Measurements from ENCODE around the gene CACHD1.

CACHD1 gene

GRCh38 chr1:64543831-64544230 lies 73.9 kb downstream of the CACHD1 start:
- TF ChIP-seq EZH2phosphoT487 (IDR thresholded peaks at IDR 0.05; ENCODE audit: low read depth) (no peak), CTCF (IDR thresholded peaks at IDR 0.05; ENCODE audit: low read depth, low read length) (no peak)
- Histone ChIP-seq H3K9ac (ENCODE audit: low read length) (no peak overlapping the region), H3K4me1 (ENCODE audit: low read length) (no peaks in the 10 kb centered on the region), H3K4me2 (ENCODE audit: low read length) (no peak overlapping the region), H3K79me2 (ENCODE audit: low read length) (no peaks in the 10 kb centered on the region), H3K27ac (ENCODE audit: low read length) (no peak overlapping the region), H3K9me3 (ENCODE audit: insufficient read depth, low read length) (no peaks in the 10 kb centered on the region), H3K36me3 (replicated peaks; ENCODE audit: low read depth, low read length) (no peaks in the 10 kb centered on the region), H3K27me3 (ENCODE audit: low read depth, low read length) (no peaks in the 10 kb centered on the region), H2AFZ (ENCODE audit: low read depth, low read length) (no peak overlapping the region), H3K4me3 (ENCODE audit: low read length) (no peak overlapping the region), H4K20me1 (ENCODE audit: insufficient read depth, low read length) (no peaks in the 10 kb centered on the region)

- Histone ChIP-seq H3K79me2 (ENCODE audit: low read length) (no peaks in the 10 kb centered on the region), H2AFZ (ENCODE audit: low read depth, low read length) (no peak overlapping the region), H3K4me3 (ENCODE audit: low read length) (no peak overlapping the region), H3K27ac (ENCODE audit: low read length) (no peak overlapping the region), H4K20me1 (ENCODE audit: insufficient read depth, low read length) (no peaks in the 10 kb centered on the region), H3K4me1 (ENCODE audit: low read length) (no peaks in the 10 kb centered on the region), H3K27me3 (ENCODE audit: low read depth, low read length) (no peaks in the 10 kb centered on the region), H3K9me3 (ENCODE audit: insufficient read depth, low read length) (no peaks in the 10 kb centered on the region), H3K4me2 (ENCODE audit: low read length) (no peak overlapping the region), H3K36me3 (replicated peaks; ENCODE audit: low read depth, low read length) (no peaks in the 10 kb centered on the region), H3K9ac (ENCODE audit: low read length) (no peak overlapping the region)
- no peak for TF ChIP-seq CTCF (IDR thresholded peaks at IDR 0.05; ENCODE audit: low read depth, low read length)
- TF ChIP-seq EZH2phosphoT487 (IDR thresholded peaks at IDR 0.05; ENCODE audit: low read depth): no peak
These were observed 75.4 kb downstream of the CACHD1 start for GRCh38 chr1:64545118-64545843.

DNA sequence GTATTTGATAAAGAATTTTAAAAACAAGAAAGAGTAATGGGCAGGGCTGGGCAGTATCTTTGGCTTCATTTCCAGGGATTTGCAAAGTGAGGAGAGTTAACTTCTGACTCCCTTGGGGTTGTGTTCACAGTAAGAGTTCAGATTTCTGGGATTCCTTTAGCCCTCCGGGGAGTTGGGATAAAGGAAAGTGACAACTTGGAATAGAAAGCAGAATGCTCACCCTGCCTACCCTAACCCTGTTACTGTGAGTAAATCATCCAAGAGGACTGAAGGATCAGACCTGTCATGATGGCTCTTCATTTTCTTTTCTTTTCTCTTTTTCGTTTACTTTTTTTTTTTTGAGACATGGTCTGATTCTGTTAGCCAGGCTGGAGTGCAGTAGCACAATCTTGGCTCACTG lies 76.1 kb downstream of the CACHD1 start:
- no peak overlapping the region for H3K4me2 ChIP-seq (ENCODE audit: low read length)
- no peak overlapping the region for H3K9ac ChIP-seq (ENCODE audit: low read length)
- no peak overlapping the region for H3K4me3 ChIP-seq (ENCODE audit: low read length)
- TF ChIP-seq CTCF (IDR thresholded peaks at IDR 0.05; ENCODE audit: low read depth, low read length) (no peak), EZH2phosphoT487 (IDR thresholded peaks at IDR 0.05; ENCODE audit: low read depth) (no peak)
- no peak overlapping the region for H3K27ac ChIP-seq (ENCODE audit: low read length)
- no peaks in the 10 kb centered on the region for H3K36me3 ChIP-seq (replicated peaks; ENCODE audit: low read depth, low read length)
- no peaks in the 10 kb centered on the region for H3K27me3 ChIP-seq (ENCODE audit: low read depth, low read length)
- H2AFZ ChIP-seq (ENCODE audit: low read depth, low read length): no peak overlapping the region
- H3K79me2 ChIP-seq (ENCODE audit: low read length): no peaks in the 10 kb centered on the region
- no peaks in the 10 kb centered on the region for H3K4me1 ChIP-seq (ENCODE audit: low read length)
- H3K9me3 ChIP-seq (ENCODE audit: insufficient read depth, low read length): no peaks in the 10 kb centered on the region
- H4K20me1 ChIP-seq (ENCODE audit: insufficient read depth, low read length): no peaks in the 10 kb centered on the region

- no peaks in the 10 kb centered on the region for H4K20me1 ChIP-seq (ENCODE audit: insufficient read depth, low read length)
- H3K27me3 ChIP-seq (ENCODE audit: low read depth, low read length): no peaks in the 10 kb centered on the region
- H3K79me2 ChIP-seq (ENCODE audit: low read length): no peaks in the 10 kb centered on the region
- no peaks in the 10 kb centered on the region for H3K9me3 ChIP-seq (ENCODE audit: insufficient read depth, low read length)
- no peak overlapping the region for H3K27ac ChIP-seq (ENCODE audit: low read length)
- no peaks in the 10 kb centered on the region for H3K36me3 ChIP-seq (replicated peaks; ENCODE audit: low read depth, low read length)
- H3K4me2 ChIP-seq (ENCODE audit: low read length): no peak overlapping the region
- TF ChIP-seq CTCF (IDR thresholded peaks at IDR 0.05; ENCODE audit: low read depth, low read length) (no peak), EZH2phosphoT487 (IDR thresholded peaks at IDR 0.05; ENCODE audit: low read depth) (no peak)
- no peaks in the 10 kb centered on the region for H3K4me1 ChIP-seq (ENCODE audit: low read length)
- H3K9ac ChIP-seq (ENCODE audit: low read length): no peak overlapping the region
- H2AFZ ChIP-seq (ENCODE audit: low read depth, low read length): no peak overlapping the region
- H3K4me3 ChIP-seq (ENCODE audit: low read length): no peak overlapping the region
These were observed 79.7 kb downstream of the CACHD1 start for GRCh38 chr1:64549464-64550239.
